ENCODE data around the gene TGFBR1.

Gene TGFBR1

DNA sequence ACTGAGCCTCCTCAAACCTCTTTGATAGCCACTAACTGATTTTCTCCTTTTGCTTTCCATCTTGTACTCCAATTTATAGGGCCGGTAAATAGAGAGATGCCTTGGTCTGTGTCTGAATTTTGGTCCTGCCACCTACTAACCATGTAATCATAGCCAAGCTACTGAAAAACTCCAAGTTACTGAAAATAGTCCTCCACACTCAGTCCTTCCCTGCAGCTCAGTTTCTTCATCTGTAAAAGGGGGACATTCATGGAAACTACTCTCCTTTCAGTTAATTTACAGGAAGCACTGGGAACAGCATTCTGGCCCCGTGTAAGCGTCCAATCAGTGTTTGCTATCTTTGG, 30.0 kb upstream of the TGFBR1 start:
- no peak overlapping the region for H3K4me3 ChIP-seq (replicated peaks; ENCODE audit: low read depth, low read length)
- TF ChIP-seq, protein P1, sequence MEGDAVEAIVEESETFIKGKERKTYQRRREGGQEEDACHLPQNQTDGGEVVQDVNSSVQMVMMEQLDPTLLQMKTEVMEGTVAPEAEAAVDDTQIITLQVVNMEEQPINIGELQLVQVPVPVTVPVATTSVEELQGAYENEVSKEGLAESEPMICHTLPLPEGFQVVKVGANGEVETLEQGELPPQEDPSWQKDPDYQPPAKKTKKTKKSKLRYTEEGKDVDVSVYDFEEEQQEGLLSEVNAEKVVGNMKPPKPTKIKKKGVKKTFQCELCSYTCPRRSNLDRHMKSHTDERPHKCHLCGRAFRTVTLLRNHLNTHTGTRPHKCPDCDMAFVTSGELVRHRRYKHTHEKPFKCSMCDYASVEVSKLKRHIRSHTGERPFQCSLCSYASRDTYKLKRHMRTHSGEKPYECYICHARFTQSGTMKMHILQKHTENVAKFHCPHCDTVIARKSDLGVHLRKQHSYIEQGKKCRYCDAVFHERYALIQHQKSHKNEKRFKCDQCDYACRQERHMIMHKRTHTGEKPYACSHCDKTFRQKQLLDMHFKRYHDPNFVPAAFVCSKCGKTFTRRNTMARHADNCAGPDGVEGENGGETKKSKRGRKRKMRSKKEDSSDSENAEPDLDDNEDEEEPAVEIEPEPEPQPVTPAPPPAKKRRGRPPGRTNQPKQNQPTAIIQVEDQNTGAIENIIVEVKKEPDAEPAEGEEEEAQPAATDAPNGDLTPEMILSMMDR (IDR thresholded peaks at IDR 0.05; ENCODE audit: low read length, missing control alignments) = no peak
- no peak for DNase-seq (ENCODE audit: low read depth)

GRCh38 chr9:99075246-99075912, 29.5 kb upstream of the TGFBR1 start:
- DNase-seq (ENCODE audit: low read depth) = peak; percentile 29
- no peak overlapping the region for H3K4me3 ChIP-seq (replicated peaks; ENCODE audit: low read depth, low read length)
- TF ChIP-seq, protein P1 (IDR thresholded peaks at IDR 0.05; ENCODE audit: low read length, missing control alignments) = no peak

- TF ChIP-seq, protein P1 (IDR thresholded peaks at IDR 0.05; ENCODE audit: low read length, missing control alignments) = no peak
- H3K4me3 ChIP-seq (replicated peaks; ENCODE audit: low read depth, low read length) = no peak overlapping the region
- no peak for DNase-seq (ENCODE audit: low read depth)
Measured at GRCh38 chr9:99076030-99076429, 28.9 kb upstream of the TGFBR1 start.

GRCh38 chr9:99076483-99077171, 28.3 kb upstream of the TGFBR1 start:
- TF ChIP-seq, protein P1 (IDR thresholded peaks at IDR 0.05; ENCODE audit: low read length, missing control alignments) = no peak
- no peak overlapping the region for H3K4me3 ChIP-seq (replicated peaks; ENCODE audit: low read depth, low read length)
- no peak for DNase-seq (ENCODE audit: low read depth)

GRCh38 chr9:99078717-99079116, 26.2 kb upstream of the TGFBR1 start:
- no peak overlapping the region for H3K4me3 ChIP-seq (replicated peaks; ENCODE audit: low read depth, low read length)
- TF ChIP-seq, protein P1 (IDR thresholded peaks at IDR 0.05; ENCODE audit: low read length, missing control alignments) = no peak
- DNase-seq (ENCODE audit: low read depth) = no peak

DNA sequence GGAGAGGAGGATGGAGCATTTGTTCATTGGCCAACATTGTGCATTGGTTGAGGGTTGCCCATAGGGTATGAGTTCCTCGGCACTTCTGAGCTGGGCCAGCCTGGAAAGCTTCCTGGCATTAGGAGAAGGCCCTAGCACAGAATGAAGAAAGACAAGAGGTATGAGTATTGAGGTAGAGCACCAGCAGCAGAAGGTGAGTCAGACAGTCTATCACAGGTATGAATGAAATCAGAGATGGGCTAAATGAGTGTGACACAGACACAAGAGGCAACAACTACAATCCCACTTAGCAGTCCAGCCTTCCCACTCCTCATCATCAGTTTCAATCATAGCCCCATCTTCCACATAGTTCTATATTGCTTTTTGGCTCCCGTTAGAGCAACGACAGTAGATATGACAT, 25.4 kb upstream of the TGFBR1 start:
- TF ChIP-seq, protein P1 (IDR thresholded peaks at IDR 0.05; ENCODE audit: low read length, missing control alignments) = no peak
- H3K4me3 ChIP-seq (replicated peaks; ENCODE audit: low read depth, low read length) = no peak overlapping the region
- no peak for DNase-seq (ENCODE audit: low read depth)

- H3K4me3 ChIP-seq (replicated peaks; ENCODE audit: low read depth, low read length) = no peak overlapping the region
- no peak for DNase-seq (ENCODE audit: low read depth)
- TF ChIP-seq, protein P1 (IDR thresholded peaks at IDR 0.05; ENCODE audit: low read length, missing control alignments) = no peak
Measured at GRCh38 chr9:99083051-99083450, 21.9 kb upstream of the TGFBR1 start.
